ENCODE results near the gene CCDC122.
"Not testable (repeated sequence)": the region's sequence is repeated elsewhere in the genome, so short reads cannot be mapped to it uniquely, and the experiment has no call there.

CCDC122 gene

DNA sequence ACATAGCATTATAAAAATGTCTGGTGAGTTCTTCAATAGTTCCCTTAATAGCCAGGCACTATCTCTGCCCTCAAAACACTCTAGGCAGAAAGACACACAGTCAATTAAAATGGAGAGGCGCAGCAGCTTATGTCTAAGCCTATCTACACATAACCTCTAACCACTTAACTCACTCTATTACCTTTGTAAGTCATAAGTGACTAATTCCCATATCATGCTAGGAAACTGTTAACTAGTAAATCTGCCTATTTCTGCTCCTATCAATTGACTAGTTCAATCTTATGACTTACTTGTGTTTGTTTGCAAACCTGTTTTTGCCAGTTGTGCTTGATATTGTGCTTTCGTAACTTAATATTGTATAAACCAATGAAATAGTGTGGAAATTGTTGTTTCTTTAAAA, 3.2 kb downstream of the CCDC122 start:
- no peak for DNase-seq

- no peak for DNase-seq
Measured at GRCh38 chr13:43874504-43875092, 4.9 kb downstream of the CCDC122 start.

DNA sequence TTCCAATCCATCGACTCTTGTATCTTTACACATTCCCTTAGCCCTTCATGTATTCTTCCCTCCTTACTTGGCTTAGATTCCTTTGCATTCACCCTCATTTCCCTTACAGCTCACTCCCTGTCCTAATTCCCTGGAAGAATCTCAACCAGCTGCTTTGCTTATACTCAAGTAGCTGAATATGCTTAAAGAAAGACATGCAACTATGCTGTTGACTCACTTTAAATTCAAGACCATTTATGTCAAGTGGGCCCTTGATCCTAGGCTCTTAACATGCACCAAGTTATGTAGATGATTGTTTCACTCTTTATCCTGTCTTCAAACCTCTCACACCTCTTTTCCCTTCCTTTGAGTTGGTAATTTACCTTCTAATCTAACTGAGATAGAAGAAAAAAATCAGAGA, 7.4 kb downstream of the CCDC122 start:
- DNase-seq, result no peak

DNA sequence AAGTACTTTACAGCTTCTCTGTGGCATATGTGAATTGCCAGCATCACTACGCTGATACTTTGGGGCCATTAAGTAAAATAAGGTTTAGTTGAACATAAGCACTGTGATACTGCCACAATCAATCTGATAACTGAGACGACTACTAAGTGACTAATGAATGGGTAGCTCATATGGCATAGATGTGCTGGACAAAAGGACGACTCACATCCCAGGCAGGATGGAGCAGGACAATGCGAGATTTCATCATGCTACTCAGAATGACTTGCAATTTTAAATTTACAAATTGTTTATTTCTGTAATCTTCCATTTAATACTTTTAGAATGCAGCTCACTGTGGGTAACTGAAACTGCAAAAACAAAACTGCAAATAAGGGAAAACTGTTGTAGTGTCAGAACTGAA, 13.6 kb downstream of the CCDC122 start:
- no peak for DNase-seq

- DNase-seq, result no peak
Measured at GRCh38 chr13:43864921-43865320, 14.6 kb downstream of the CCDC122 start.

GRCh38 chr13:43861863-43862262, 17.7 kb downstream of the CCDC122 start:
- no peak for DNase-seq

GRCh38 chr13:43852923-43853404, 26.6 kb downstream of the CCDC122 start:
- no peak for DNase-seq

DNA sequence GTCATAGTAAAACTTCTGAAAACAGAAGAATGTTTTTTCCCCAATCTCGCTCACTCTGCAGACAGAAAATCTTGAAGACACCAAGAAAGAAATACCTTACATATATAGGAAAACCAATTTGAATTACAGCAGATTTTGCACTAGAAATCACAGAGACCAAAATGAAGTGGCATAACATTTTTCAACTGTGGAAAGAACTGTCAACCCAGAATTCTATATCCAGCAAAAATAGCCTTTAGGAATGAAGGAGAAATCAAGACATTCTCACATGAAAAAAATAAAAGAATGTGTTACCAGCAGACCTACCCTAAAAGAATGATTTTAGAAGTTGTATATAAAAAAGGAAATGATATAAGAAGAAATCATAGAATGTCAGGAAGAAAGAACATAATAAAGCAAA, 28.7 kb downstream of the CCDC122 start:
- no peak for DNase-seq

- no peak for DNase-seq
Measured at GRCh38 chr13:43848001-43848649, 31.4 kb downstream of the CCDC122 start.

DNA sequence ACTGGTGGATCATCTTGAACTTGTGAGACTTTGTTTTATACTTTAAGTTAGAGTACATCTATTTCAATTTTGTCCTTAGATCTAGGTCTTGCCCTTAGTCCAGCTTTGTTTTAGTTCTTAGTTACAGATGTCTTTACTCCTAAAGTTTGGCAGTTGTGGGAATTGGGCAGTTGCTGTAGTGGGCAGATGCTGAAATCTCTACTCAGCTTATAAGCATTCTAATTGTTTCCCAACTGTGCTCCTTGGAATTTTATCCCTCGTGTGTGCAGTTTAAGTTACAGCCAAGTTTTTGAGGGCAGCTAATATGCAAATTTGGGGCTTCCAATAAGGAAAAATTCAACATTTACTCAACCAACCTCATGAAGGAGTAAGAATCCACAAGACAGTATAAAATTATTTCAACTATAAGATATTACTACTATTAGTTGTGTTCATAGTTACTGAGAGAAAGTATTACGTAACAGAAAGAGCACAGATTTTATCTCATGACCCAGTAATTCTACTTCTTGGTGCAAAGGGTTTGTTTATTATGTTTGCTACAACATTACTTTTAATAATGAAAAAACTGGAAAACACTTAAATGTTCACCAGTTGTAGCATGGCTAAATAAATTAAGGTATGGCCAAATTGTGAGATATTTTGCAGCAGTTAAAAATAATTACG, 32.9 kb downstream of the CCDC122 start:
- no peak for DNase-seq

GRCh38 chr13:43838909-43839308, 40.6 kb downstream of the CCDC122 start:
- no peak for DNase-seq

- DNase-seq, result no peak
Measured at GRCh38 chr13:43835701-43836100, 43.8 kb downstream of the CCDC122 start.

DNA sequence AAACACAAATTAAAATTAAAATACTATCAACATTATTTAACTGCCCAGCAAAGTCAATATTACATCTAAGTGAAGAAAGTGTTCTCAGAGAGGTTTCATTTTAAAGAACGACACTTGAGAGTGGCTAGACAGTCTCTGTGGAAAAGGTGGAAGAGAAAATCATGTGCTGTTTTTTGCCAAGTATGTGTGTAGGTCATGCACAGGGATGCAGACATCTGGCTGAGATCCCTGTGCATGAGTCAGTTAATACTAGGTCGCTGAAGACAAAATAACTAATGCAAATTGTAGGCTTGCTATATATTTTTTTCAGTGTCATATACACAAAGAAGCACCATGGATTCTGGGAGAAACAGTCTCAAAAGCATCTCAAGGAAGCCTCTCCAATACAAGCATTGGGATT, 48.5 kb downstream of the CCDC122 start:
- no peak for DNase-seq

DNA sequence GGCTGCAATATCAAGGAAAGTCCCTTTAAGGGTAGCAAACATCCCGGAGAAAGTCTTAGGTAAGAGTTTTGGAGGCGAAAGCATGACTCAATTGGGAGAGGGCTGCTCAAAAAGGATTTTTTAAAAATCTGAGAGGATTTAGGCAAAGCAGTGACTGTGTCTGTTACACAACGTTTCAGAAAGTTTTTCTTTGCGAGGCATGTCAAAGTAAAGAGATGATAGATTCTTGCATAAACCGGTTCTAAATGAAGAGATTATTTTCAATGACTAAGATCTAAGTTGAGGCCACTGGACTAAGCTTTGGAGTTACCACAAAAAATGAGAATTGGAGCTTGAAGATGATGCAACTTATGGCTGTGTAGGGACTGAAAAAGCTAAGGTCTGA, 49.1 kb downstream of the CCDC122 start:
- DNase-seq, result no peak

GRCh38 chr13:43824656-43825055, 54.9 kb downstream of the CCDC122 start:
- not testable (repeated sequence) for DNase-seq

GRCh38 chr13:43822969-43823368, 56.6 kb downstream of the CCDC122 start:
- DNase-seq, result no peak

DNA sequence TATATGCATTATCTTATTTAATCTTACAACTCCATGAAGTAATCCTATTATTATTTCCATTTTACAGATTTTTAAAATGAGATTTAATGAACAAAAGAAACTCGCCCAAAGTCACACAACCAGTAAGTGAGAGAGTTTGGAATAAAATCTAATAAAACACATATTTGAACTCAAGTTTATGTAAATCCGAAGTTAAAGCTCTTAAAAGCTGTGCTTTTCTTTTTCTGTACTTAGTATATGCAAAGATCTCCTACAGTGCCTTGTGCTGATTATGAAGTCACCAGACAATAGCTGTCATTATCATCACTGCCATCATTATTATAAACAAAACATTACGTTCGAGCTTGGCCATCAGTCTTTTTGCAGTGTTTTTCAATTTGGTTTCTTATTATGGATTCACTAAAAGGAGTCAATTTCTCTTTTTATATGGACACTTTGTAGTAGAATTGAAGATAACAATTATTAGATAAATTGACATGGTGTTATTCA, 63.1 kb downstream of the CCDC122 start:
- no peak for DNase-seq

- DNase-seq, result no peak
Measured at GRCh38 chr13:43815204-43815603, 64.3 kb downstream of the CCDC122 start.

DNA sequence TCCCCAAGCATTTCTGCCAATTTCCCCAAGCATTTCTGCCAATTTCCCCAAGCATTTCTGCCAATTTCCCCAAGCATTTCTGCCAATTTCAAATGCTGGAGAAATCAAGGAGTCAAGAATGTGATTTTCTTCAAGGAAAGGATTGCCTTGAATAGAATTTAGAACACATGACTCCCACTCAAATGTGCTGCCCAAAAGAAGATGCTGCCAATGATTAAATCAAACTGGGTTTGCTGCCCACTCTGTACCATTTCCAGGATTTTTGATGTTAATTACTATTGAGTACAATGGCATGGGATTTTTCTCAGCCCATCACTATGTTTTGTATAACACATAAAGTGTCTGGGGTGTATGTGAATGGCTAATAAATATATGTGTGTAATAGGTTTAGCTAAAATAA, 70.9 kb downstream of the CCDC122 start:
- DNase-seq, result no peak

- DNase-seq, result no peak
Measured at GRCh38 chr13:43805681-43806128, 73.8 kb downstream of the CCDC122 start.

DNA sequence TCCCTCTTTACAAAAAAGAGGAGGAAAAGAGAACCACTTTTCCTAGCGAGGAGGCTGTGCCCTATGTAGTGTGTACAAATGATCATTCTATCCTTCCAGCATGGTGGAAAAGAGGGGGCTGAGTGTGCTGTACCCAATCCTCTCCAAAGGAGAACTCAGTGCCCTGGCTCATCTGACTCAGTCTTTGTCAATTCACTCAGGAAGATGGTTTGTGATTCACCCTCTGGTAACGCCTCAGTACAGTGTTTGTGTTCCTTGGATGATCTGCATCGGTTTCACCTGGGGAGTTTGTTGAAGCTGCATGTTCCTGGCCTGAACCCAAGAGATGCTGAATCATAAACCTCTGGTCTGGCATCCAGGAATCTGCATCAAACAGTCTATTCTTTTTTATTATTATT, 74.5 kb downstream of the CCDC122 start:
- DNase-seq, result no peak

GRCh38 chr13:43804461-43805070, 75.0 kb downstream of the CCDC122 start:
- DNase-seq, result peak; percentile 69

DNA sequence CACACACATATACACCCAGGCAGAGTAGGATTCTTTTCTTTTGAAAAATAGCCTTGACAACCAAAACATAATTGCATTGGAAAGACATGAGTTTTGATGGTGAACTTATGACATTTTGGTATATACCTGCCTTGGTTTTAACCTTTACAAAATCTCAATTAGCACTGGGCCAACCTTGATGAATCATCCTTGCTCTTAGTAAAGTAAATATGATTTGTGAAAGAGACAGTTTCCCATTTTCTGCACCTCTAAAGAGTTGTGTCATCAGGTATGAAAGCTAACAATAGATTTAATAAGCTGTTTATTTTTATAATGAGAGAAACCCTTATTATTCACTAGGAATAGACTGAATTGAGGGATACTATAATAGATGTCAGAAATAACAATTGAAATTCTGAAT, 77.0 kb downstream of the CCDC122 start:
- DNase-seq, result no peak

DNA sequence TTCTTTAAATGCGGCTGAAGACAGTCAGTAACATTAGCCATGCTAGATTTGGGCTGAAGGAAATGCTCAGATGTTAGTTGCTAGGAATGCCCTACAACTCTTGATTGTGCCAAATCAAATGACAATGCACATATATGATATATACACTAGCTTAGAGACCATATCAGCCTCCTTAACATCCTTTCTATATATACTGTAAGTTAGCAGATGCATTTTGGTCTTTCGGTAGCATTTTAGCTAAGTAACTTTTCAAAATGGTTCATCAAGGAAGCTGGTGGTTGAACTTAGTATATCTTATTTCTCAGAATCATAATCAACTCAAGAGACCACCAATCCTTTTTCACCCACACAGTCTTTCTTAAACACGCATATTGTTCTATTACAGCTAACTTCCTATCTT, 78.7 kb downstream of the CCDC122 start:
- DNase-seq, result no peak
